Liver (tissue), 9 donors: ENCODE measurements around the gene OVCH1. TPM values are rescaled to one million over a fixed set of nuclear protein-coding genes. Genes with fewer than 3 reads are reported as not detected.

Experiments used
- DNase-seq: peaks from one replicate; pipeline ENCODE4 v3.0.0-alpha.2; 2017; ENCODE audit warnings: low spot score
- H3K27ac ChIP-seq, 2 donors: one replicate each; pipeline ENCODE4 v1.7.0; 2013; ENCODE audit warnings: inconsistent platforms in 2 of 2, low read length in 2 of 2, control low read depth in 1 of 2, low read depth in 1 of 2, mild to moderate bottlenecking in 1 of 2
- H3K27me3 ChIP-seq, 4 donors: one replicate each; pipeline versions ENCODE4 v1.6.1 to v1.7.0; 2013; ENCODE audit warnings: low read length in 3 of 4, inconsistent platforms in 1 of 4, mild to moderate bottlenecking in 1 of 4, moderate library complexity in 1 of 4; ENCODE audit not compliant: control insufficient read depth in 4 of 4, insufficient read depth in 4 of 4
- H3K36me3 ChIP-seq, 4 donors: one replicate each; pipeline versions ENCODE4 v1.6.1 to v1.7.0; 2013; ENCODE audit warnings: low read length in 3 of 4, mild to moderate bottlenecking in 3 of 4, low read depth in 1 of 4, moderate library complexity in 1 of 4; ENCODE audit not compliant: control insufficient read depth in 4 of 4, insufficient read depth in 3 of 4
- H3K4me1 ChIP-seq, 4 donors: one replicate each; pipeline versions ENCODE4 v1.6.1 to v1.7.0; 2013; ENCODE audit warnings: low read length in 3 of 4, mild to moderate bottlenecking in 3 of 4, moderate library complexity in 1 of 4; ENCODE audit not compliant: control insufficient read depth in 4 of 4, insufficient read depth in 4 of 4
- H3K4me3 ChIP-seq, 3 donors: one replicate each; pipeline versions ENCODE4 v1.6.1 to v1.7.0; 2013; ENCODE audit warnings: low read length in 3 of 3, control low read depth in 1 of 3, low read depth in 1 of 3, mild to moderate bottlenecking in 1 of 3
- H3K9ac ChIP-seq, 2 donors: one replicate each; pipeline ENCODE4 v1.7.0; 2013; ENCODE audit warnings: low read length in 2 of 2, mild to moderate bottlenecking in 2 of 2, moderate library complexity in 2 of 2, control low read depth in 1 of 2, low read depth in 1 of 2
- H3K9me3 ChIP-seq, 4 donors: one replicate each; pipeline versions ENCODE4 v1.6.1 to v1.7.0; 2013; ENCODE audit warnings: low read length in 3 of 4; ENCODE audit not compliant: control insufficient read depth in 4 of 4
- EGR1 ChIP-seq, 2 donors: IDR thresholded peaks; 2 replicates each; pipeline ENCODE4 v1.6.1; 2016 to 2018; ENCODE audit warnings: antibody characterized with exemption in 2 of 2, low read depth in 2 of 2
- FOXA1 ChIP-seq: IDR thresholded peaks from 2 replicates; pipeline ENCODE4 v1.6.1; 2016; ENCODE audit warnings: antibody characterized with exemption
- GABPA ChIP-seq, 2 donors: IDR thresholded peaks in 1 of 2; conservative IDR thresholded peaks in 1 of 2; 2 replicates each; pipeline ENCODE4 v1.6.1; 2016; ENCODE audit warnings: antibody characterized with exemption in 2 of 2, mild to moderate bottlenecking in 1 of 2, moderate library complexity in 1 of 2
- HNF4G ChIP-seq: IDR thresholded peaks from 2 replicates; pipeline ENCODE4 v1.6.1; 2016; ENCODE audit warnings: antibody characterized with exemption
- JUND ChIP-seq, 2 donors: IDR thresholded peaks; 2 replicates each; pipeline ENCODE4 v1.6.1; 2016; ENCODE audit warnings: antibody characterized with exemption in 2 of 2
- NR2F2 ChIP-seq: IDR thresholded peaks from 2 replicates; pipeline ENCODE4 v1.6.1; 2016; ENCODE audit warnings: antibody characterized with exemption
- RXRA ChIP-seq, 2 donors: IDR thresholded peaks; 2 replicates each; pipeline ENCODE4 v1.6.1; 2017 to 2018; ENCODE audit warnings: antibody characterized with exemption in 2 of 2, mild to moderate bottlenecking in 1 of 2
- SP1 ChIP-seq: IDR thresholded peaks from 2 replicates; pipeline ENCODE4 v1.6.1; 2018; ENCODE audit warnings: antibody characterized with exemption, mild to moderate bottlenecking
- TAF1 ChIP-seq: conservative IDR thresholded peaks from 2 replicates; pipeline ENCODE4 v1.6.1; 2016; ENCODE audit warnings: antibody characterized with exemption, mild to moderate bottlenecking
- YY1 ChIP-seq: IDR thresholded peaks from 2 replicates; pipeline ENCODE4 v1.6.1; 2016; ENCODE audit warnings: antibody characterized with exemption, mild to moderate bottlenecking
- WGBS: extraction: QIAGEN DNeasy Blood & Tissue Kit; methylation state at CpG from one replicate; pipeline ENCODE4 v1.1.7; 2013; 5-methylcytosine and 5-hydroxymethylcytosine counted together
- polyA plus RNA-seq, 2 donors: library from polyadenylated mRNA; stranded (reverse) in 1 of 2; unstranded in 1 of 2; fragments of 200-250 nt in 1 of 2; fragments of >200 nt in 1 of 2; fragmentation: Nextera tagmentation in 1 of 2; extraction: Ambion mirVana in 1 of 2; gene quantifications; one replicate each; pipeline versions ENCODE4 v1.2.1 to v1.2.3, GENCODE V29; 2013 to 2015
- total RNA-seq, 2 donors: library from RNA; depleted of rRNA; stranded (reverse); fragments of >200 nt; gene quantifications; one replicate each; pipeline ENCODE4 v1.2.3, GENCODE V29; 2014
- TF ChIP-seq, protein P1 (sequence below): IDR thresholded peaks from 2 replicates; pipeline ENCODE4 v1.6.1; 2016; ENCODE audit warnings: antibody characterized with exemption
- TF ChIP-seq, protein P2 (sequence below): IDR thresholded peaks from 2 replicates; pipeline ENCODE4 v1.6.1; 2016; ENCODE audit warnings: antibody characterized with exemption
- TF ChIP-seq, protein P3 (sequence below): fragments of 150-350 bp; IDR thresholded peaks from 2 replicates; pipeline ENCODE4 v1.5.1; 2017; ENCODE audit warnings: improper control_type of control experiment, low read depth, low read length; ENCODE audit not compliant: missing input control
- TF ChIP-seq, protein P4 (sequence below): IDR thresholded peaks from 2 replicates; pipeline ENCODE4 v1.6.1; 2016; ENCODE audit warnings: antibody characterized with exemption, mild to moderate bottlenecking
- donor health status: healthy.
- donor health status: healthy.
- donor health status: healthy.
- donor health status: healthy.
- donor health status: healthy.

OVCH1 gene
- total and polyA plus RNA-seq, 4 donors, result 0.08 TPM; not detected in 3

DNA sequence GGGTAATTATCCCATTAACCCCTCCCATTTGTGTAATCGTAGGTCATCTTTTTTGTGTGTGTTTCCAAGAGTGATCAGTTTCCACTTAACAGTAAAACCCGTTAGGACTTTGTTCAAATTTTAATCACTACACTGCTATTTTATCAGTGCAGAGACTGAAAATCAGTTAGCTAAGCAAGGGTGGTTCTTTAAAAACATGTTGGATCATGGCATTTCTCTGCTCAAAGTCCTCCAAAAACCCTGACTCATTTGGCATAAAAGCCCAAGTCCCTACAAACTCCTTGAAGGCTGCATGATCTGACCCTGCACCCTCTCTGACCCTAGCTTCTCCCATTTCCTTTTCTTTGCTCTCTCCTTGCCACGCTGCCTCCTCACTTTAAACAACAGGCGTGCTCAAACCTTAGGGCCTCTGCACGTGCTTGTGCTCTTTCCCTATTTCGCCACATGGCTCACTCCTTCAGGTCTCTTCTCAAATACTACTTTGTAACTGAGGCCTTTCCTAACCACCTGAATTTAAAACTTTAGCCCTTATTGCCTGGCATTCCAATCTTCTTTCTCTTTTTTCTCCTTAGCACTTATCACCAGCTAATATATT is 13.2 kb upstream of the OVCH1 start:
- no peak for DNase-seq
- peaks cover 0 to 8% (median 0%) of the 10 kb centered on the region in 4 donors for H3K36me3 ChIP-seq
- H3K27ac ChIP-seq, result no peak overlapping the region
- TF ChIP-seq YY1 (no peak), NR2F2 (no peak), TAF1 (no peak), EGR1 (IDR thresholded peaks at IDR 0.05; ENCODE audit: low read depth in 2 of 2) (no peak)
- TF ChIP-seq, protein P1, sequence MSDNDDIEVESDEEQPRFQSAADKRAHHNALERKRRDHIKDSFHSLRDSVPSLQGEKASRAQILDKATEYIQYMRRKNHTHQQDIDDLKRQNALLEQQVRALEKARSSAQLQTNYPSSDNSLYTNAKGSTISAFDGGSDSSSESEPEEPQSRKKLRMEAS, result no peak
- TF ChIP-seq, protein P2, sequence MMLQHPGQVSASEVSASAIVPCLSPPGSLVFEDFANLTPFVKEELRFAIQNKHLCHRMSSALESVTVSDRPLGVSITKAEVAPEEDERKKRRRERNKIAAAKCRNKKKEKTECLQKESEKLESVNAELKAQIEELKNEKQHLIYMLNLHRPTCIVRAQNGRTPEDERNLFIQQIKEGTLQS, result no peak
- no peaks in the 10 kb centered on the region for H3K27me3 ChIP-seq
- H3K9ac ChIP-seq, result no peak overlapping the region
- WGBS, result 92% methylated on average over 6 of the region's 6 CpGs
- H3K4me3 ChIP-seq, result no peak overlapping the region
- H3K4me1 ChIP-seq, result no peaks in the 10 kb centered on the region
- H3K9me3 ChIP-seq, result no peaks in the 10 kb centered on the region

DNA sequence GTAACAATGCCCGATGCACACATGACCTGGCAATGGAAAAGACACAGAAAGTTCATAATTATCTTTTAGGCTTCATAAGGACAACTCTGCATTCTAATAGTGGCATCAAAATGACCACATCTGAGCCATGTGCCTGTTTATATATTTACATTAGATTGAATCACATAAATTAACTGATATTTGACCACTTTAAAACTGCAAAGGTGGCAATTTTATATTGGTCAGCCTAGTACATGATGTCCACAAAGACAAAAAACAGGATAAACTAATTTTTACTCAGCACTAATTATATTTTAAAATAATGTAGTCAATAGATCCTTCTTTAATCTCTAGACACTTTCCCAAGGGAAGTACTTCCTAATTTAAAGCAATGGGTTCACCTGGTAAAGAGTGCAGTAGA is 12.0 kb upstream of the OVCH1 start:
- no peaks in the 10 kb centered on the region for H3K4me1 ChIP-seq
- 96% methylated on average over 1 of the region's 1 CpG for WGBS
- H3K27me3 ChIP-seq, result no peaks in the 10 kb centered on the region
- peaks cover 0 to 8% (median 0%) of the 10 kb centered on the region in 4 donors for H3K36me3 ChIP-seq
- H3K9me3 ChIP-seq, result no peaks in the 10 kb centered on the region
- H3K9ac ChIP-seq, result no peak overlapping the region
- TF ChIP-seq FOXA1 (no peak), EGR1 (IDR thresholded peaks at IDR 0.05; ENCODE audit: low read depth in 2 of 2) (no peak), SP1 (no peak), RXRA (IDR thresholded peaks at IDR 0.05) (no peak), GABPA (IDR thresholded peaks at IDR 0.05 in 1 of 2, conservative IDR thresholded peaks at IDR 0.05 in 1 of 2) (no peak), YY1 (no peak)
- TF ChIP-seq, protein P3, sequence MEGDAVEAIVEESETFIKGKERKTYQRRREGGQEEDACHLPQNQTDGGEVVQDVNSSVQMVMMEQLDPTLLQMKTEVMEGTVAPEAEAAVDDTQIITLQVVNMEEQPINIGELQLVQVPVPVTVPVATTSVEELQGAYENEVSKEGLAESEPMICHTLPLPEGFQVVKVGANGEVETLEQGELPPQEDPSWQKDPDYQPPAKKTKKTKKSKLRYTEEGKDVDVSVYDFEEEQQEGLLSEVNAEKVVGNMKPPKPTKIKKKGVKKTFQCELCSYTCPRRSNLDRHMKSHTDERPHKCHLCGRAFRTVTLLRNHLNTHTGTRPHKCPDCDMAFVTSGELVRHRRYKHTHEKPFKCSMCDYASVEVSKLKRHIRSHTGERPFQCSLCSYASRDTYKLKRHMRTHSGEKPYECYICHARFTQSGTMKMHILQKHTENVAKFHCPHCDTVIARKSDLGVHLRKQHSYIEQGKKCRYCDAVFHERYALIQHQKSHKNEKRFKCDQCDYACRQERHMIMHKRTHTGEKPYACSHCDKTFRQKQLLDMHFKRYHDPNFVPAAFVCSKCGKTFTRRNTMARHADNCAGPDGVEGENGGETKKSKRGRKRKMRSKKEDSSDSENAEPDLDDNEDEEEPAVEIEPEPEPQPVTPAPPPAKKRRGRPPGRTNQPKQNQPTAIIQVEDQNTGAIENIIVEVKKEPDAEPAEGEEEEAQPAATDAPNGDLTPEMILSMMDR, result no peak
- H3K27ac ChIP-seq, result no peak overlapping the region
- no peak overlapping the region for H3K4me3 ChIP-seq
- no peak for DNase-seq

DNA sequence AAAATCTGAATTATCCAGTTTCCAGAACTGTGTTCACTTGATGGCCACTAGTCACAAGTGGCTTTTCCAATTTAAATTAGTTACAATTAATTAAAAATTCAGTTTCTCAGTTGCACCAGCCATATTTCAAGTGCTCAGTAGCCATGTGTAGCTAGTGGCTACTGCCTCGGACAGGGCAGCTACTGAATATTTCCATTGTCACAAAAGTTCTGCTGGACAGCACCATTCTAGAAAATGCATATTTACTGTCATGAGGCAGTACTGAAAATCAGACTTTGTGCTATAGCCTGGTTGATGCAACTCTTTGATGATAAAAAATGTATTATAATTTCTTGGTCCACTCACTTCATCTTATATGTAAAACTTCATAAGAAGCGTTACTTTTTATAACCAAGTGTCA is 11.5 kb upstream of the OVCH1 start:
- Histone ChIP-seq H3K9me3 (no peaks in the 10 kb centered on the region), H3K27me3 (no peaks in the 10 kb centered on the region), H3K4me1 (no peaks in the 10 kb centered on the region), H3K27ac (no peak overlapping the region), H3K36me3 (peaks cover 0 to 8% (median 0%) of the 10 kb centered on the region in 4 donors), H3K9ac (no peak overlapping the region), H3K4me3 (no peak overlapping the region)
- WGBS, result 92% methylated on average over 2 of the region's 2 CpGs
- TF ChIP-seq NR2F2, result no peak
- no peak for TF ChIP-seq HNF4G
- TF ChIP-seq SP1, result no peak
- no peak for TF ChIP-seq GABPA (IDR thresholded peaks at IDR 0.05 in 1 of 2, conservative IDR thresholded peaks at IDR 0.05 in 1 of 2)
- no peak for TF ChIP-seq JUND (IDR thresholded peaks at IDR 0.05)
- TF ChIP-seq, protein P3, result no peak
- TF ChIP-seq, protein P1, result no peak
- no peak for TF ChIP-seq FOXA1
- TF ChIP-seq EGR1 (IDR thresholded peaks at IDR 0.05; ENCODE audit: low read depth in 2 of 2), result no peak
- TF ChIP-seq, protein P2, result no peak
- no peak for TF ChIP-seq TAF1
- TF ChIP-seq, protein P4, sequence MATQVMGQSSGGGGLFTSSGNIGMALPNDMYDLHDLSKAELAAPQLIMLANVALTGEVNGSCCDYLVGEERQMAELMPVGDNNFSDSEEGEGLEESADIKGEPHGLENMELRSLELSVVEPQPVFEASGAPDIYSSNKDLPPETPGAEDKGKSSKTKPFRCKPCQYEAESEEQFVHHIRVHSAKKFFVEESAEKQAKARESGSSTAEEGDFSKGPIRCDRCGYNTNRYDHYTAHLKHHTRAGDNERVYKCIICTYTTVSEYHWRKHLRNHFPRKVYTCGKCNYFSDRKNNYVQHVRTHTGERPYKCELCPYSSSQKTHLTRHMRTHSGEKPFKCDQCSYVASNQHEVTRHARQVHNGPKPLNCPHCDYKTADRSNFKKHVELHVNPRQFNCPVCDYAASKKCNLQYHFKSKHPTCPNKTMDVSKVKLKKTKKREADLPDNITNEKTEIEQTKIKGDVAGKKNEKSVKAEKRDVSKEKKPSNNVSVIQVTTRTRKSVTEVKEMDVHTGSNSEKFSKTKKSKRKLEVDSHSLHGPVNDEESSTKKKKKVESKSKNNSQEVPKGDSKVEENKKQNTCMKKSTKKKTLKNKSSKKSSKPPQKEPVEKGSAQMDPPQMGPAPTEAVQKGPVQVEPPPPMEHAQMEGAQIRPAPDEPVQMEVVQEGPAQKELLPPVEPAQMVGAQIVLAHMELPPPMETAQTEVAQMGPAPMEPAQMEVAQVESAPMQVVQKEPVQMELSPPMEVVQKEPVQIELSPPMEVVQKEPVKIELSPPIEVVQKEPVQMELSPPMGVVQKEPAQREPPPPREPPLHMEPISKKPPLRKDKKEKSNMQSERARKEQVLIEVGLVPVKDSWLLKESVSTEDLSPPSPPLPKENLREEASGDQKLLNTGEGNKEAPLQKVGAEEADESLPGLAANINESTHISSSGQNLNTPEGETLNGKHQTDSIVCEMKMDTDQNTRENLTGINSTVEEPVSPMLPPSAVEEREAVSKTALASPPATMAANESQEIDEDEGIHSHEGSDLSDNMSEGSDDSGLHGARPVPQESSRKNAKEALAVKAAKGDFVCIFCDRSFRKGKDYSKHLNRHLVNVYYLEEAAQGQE, result no peak
- no peak for DNase-seq
